Activated CD4-positive, alpha-beta T cell treated with anti-CD3 and anti-CD28 coated beads, Interleukin-2, amount 50 U/mL, for 48 hours (primary cell): ENCODE results near the gene LEPROT.

Experiments
- DNase-seq, 2 experiments: peaks; one replicate each; pipeline ENCODE4 v3.0.0-alpha.2; 2020

The LEPROT gene

DNA sequence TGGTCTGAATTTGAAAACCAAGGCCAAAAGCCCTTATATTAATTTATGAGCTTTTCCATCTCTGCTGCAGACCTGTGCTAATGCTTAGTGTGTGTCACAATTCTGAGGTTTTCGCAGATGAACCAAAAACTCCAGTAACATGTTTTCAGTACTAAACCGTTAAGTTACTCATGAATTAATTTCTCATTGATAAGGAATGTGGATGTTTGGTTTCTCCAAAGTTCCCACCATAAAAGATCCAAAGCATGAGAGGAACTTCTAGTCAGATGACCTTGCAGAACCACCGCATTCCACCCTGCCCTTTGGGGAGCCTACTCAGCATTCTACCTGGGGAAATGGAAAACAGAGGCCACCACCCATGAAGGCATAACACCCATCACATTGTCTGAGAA is 7.5 kb upstream of the LEPROT start:
- no peak for DNase-seq

DNA sequence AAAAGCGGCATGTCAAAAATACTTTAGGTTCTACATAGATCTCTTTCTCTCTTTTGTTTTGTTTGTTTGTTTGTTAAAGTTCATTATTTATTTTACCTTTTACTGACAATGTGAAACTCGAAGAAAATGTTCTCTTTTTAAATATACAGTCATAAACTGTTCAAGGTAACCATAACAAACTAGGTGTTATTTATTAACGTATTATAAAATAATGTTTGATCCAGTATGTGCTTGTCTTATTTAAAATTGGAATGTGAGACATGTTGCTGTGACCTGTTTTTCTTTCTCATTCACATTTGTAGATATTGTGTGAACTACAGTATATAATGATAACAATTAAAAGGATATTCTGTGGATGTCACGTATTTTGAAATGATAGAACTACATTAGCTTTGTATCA is 5.9 kb upstream of the LEPROT start:
- DNase-seq: no peak

DNA sequence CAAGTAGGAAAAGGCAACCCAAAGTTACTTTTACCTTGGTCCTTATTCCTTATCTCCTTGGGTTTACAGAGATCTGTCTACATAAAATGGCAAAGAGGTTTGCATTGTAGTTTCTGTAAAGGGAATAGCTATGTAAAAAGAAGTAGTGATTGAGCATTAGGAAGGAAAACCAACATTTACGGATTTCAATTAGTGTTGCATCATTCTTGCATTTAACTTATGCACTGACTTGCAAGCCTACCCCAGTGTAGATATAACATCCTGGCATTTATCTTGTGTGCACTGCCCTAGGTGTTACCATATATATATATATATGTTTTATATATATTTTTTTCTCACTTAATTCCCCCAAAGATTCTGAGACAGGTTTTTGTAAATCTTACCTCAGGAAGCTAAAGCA is 3.7 kb upstream of the LEPROT start:
- DNase-seq: no peak

DNA sequence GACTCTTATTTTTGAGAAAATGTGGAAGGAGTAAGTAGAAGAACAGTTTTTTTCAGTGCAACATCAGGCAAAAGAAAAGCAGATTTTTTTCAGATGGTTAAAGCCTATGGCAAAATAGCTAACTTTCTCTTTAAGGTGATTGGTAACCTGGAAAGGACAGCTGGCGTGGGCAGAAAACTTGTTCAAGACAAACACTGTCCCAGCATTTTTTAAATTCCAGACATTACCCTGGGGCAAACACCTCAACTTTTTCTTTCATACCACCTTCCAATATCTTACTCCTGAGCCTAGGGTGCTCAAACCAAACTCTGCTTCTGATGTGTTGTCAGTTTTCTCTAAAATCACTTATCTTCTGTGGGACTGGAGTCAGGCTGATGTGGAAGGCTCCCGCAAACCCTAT is 2.7 kb upstream of the LEPROT start:
- no peak for DNase-seq

DNA sequence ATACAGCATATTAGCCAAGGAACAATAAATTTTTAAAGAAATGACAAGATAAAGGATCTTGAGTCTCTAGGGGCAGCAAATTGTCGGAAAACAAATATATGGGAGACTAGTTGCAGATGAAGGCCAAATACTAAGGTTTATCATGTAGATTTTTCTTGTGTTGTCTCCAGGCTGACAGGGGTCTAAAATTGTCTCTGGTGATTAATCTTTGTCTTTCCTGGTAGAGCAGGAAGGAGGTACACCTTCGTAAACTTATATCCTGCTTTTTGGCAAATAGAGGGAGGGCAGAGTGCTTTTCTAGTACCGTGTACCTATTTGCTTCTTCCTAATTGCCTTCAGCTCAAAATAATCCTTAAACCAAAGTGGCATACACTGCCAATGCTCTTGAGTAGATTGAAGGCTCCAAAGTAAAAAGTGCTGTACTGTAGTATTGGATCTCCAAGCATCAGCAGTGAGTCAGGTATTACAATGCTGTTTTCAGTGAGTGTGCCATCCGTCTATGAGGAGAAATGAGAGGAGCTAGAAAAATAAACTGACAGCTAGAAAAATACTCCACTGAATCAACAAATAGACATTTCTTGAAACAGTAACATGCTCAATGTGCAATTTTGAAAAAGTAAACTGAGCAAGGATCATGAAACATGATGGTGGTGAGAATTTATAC is 1.8 kb upstream of the LEPROT start:
- DNase-seq: no peak

DNA sequence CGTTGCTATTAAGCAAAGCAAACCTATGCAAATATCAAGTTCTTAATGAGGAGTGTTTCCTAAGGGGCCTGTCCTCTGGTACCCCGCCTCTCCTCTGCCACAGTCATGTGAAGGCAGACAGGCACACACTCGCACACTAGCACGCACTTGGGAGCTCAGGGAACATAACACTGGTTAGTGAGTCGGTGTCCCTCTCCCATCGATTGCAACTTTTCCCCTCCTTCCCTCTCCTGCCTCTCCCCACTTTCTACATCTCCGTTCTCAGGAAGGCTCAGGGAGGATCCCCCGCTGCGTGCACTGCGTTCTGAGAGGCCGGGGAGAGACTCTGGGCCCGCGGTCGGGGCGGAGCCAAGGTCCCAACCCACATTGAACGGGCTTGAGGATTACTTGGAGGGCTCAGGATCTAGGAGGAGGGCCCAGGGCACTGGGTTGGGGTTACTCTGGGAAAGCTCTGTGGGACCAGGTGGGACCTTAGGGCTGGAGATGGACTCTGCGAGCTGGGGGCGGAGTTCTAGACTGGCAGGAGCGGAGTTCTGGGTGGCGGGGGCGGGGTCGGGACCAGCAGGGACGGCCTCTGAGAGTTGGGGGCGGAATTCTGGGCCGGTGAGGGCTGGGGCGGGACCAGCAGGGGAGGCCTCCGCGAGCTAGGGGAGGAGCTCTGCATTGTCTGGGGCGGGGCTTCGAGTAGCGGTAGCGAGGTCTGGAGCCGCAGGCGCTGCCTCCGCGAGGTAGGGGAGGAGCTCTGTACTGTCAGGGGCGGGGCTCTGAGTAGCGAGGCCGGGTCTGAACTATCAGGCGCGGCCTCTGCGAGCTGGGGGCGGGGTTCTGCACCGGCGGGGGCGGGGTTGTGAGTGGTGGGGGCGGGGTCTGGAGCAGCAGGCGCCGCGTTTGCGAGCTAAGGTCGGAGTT is 533 bp upstream of the LEPROT start:
- peak; percentile 99 for DNase-seq

DNA sequence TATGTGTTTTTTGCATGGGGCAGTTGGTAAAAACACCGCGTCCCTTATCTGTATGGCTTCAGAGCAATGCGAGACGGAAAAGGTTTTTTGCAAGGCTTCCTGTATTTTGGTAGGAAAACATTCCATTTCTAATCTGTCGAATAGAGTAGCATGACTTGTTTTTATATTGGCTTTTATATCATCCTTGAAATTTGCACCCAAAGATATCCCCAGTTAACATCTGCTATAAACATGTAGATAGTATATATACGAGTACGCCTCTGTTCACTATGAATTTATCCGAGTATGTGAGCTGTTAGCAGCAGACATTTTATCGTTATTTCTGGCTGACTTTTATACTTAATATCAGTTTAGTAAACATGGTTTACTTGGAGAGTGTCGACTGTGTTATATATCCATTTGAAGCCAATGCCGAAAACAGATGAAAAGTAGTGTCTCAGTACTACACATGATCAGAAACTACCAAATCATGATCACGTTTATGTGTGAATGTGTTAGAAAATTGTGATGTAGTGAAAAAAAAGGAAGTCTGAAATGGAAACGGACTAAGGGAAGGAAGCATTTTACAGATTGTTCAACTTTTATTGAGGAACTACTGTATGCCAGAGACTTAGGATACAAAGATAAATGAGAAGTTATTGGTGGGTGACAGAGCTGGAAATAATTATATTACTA is 1.0 kb downstream of the LEPROT start:
- no peak for DNase-seq

DNA sequence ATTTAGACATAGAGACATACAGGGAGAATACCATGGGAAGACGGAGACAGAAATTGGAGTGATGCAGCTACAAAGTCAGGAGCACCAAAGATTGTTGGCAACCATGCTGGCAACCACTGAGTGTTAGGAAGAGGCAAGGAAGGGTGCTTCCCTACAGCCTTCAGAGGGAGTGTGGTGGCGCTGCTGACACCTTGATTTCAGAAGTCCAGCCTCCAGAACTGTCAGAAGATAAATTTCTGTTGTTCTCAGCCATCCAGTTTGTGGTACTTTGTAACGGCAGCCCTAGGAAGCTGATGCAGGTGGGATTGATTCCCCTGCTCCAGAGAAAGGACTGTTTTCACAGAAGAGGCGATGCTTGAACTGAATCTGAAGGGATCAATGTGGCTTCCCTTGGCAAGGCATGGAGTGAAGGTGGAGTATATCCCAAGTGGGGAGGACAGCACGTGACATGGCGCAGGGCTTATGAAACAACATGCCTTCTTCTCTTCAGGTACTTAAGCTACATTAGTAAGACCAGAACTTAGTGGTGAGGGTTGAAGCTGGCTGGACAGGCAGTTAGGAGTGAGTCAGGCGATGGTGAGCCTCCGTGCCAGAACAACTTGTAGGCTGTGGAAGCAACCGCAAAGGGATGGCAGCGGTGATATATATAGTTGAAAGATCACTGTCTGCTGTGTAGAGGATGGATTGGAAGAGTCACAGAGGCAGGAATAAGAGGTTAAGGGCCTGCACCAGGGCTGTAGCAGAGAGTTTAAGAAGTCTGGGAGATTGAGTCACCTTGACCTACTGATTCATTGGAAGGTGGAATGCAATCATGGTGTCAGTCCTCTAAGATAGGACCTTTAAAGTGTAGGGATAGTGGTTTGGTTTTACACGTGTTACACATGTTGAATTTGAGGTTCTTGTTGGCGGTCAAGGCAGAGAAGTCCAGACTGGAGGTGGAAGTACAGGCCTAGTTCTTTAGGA is 2.1 kb downstream of the LEPROT start:
- DNase-seq: no peak

DNA sequence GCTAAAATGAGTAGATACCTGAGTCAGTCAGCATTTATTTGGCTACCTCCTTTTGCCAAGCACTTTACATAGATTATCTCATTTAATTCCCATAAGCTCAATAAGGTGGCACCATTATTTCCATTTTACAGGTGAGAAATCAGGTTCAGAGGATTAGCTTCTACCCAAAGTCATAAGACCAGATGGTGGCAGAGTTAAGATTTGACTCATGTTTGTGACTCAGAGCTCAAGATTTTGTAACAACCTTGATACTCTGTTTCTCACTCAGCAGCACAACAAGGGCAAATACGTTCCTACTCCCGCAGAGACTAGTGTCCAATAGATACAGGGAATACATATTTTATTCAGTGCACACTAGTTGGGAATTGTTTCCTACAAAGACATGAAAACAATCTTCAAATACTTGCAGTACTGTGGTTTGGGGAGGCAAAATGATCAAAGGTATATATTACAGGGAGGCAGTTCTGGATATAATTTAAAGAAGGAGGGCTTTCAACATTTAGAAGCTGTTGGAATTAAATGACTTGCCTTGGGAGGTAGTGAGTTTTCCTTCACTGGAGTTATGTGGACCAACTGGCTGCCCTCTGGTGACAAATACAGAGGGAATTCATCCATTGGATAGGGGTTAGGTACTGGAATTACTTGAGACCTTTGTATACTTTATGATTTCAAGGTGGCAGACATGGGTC is 3.6 kb downstream of the LEPROT start:
- DNase-seq: no peak

DNA sequence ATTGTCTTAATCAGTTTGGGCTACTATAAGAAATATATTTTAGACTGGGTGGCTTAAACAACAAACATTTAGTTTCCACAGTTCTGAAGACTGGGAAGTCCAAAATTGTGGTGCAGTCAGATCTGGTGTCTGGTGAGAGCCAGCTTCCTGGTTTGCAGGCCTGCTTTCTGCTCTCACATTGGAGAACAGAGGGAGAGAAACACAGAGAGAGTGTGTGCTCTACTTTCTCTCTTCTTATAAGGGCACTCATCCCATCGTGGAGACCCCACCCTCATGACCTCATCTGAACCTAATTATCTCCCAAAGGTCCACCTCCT is 4.1 kb downstream of the LEPROT start:
- no peak for DNase-seq

DNA sequence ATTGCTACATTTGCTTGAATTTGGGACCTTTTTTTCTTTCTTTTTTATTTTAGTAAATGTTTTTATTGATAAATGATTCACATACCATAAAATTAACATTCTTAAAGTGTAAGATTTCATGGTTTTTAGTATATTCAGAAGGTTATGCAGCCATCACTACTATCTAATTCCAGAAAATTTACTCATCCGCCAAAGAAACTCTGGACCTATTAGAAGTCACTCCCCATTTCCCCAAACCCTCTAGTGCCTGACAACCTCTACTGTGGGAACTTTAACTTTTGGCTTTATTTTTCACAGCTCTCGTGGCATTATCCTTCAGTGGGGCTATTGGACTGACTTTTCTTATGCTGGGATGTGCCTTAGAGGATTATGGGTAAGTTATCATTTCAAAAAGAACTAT is 4.5 kb downstream of the LEPROT start:
- no peak for DNase-seq

DNA sequence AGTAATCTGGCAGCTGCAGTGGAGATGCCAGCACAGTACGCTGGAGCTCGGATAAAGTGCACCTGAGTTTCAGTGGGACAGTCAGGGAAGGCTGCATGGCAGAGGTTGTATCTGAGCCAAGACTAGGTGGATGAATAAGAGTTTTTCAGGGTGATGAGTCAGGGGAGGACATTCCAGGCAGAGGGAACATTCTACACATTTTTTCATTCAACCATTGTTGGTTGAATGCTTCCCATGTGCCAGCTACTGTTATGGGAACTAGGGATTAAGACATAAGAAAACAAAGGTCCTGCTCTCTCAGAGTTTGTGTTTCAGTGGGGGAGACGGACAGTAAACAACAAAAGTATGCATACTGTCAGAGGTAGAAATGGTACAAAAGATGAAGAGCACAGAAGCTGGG is 5.2 kb downstream of the LEPROT start:
- DNase-seq: no peak

DNA sequence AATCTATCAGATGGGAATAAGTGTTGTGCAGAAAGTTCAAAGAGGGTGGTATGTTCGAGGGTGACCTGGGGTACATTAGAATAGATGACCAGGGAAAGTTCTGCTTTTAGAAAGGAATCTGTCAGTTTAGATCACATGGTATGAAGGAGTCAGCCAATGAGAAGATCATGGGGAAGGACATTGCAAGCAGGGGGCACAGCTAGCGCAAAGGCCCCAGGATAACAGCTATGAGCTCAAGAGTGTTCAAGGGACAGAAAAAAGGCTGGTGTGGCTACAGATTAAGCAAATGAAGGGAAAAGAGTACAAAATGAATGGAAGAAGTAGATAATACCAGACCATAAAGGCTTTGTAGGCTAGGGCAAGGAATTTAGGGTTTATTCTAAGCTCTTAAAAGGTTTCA is 8.6 kb downstream of the LEPROT start:
- DNase-seq: no peak

DNA sequence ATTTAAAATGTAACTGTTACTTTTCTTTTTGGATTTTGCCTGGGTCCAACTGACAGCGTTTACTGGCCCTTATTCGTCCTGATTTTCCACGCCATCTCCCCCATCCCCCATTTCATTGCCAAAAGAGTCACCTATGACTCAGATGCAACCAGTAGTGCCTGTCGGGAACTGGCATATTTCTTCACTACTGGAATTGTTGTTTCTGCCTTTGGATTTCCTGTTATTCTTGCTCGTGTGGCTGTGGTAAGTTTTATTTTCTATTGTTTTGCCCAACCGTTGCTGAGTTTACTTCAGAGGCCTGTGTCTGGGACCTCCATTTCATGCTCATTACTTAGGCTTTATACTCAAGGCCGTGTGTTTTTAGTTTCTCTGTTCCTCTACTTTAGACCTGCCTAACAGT is 9.3 kb downstream of the LEPROT start:
- no peak for DNase-seq

DNA sequence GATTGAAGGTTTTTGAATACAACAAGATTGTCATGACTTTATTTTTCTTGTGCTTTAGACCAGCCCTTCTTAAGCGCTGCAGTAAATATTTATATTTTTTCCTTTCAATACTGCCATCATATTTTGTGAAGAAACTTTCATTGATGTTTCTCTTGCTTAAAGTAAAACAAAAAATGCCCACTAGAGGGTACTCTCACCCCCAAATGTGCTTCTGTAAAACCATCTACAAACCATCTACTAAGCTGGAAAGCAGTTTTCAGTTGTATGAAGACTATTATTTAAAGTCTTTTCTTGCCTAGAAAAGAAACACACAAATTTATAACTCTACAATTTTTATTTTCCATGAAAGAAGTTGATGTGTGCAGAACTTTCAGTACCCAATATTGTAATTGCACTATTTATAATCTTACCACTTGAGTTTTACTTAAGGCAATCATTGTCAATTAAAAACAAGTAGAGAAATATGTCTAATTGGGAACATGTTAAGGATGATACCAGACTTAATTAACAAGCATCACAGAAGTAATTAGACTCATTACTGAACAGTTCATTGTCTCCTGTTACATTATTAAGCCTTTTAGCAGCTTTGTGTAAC is 10.7 kb downstream of the LEPROT start:
- DNase-seq: no peak

DNA sequence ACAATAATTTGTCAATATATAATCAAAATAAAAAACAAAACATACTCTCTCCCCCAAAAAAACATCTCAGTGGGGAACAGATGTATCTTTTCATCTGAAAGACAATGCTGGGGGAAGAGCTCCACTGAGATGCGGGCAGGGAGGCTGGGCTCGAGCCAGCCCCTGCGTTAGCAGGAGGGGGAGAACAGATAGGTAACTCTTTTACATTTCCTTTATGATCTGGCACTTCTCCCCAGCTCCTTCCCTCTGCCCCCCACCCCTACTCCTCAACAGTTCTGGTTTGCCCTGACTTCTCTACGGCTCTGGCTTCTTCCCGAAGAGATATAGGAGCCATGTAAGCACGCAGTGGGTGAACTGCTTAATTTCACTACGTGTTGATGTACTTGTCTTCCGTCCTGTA is 12.4 kb downstream of the LEPROT start:
- no peak for DNase-seq

DNA sequence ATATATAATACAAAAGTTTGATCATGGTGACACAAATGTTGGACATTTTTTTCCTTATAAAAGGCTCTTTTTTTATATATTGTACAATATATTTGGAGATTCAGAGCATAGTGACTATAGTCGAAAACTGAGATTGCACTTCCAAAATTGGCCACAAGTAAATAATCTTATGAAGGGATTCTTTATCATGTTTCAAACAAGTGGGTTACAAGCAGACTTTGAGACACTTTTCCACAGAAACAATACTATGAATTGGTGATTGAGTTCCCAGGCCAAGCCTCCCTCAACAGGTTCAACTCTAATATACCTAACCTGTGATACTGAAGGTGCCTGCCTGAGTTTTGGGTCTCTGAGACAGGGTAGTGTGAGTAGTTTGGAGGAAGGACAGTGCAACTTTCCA is 13.8 kb downstream of the LEPROT start:
- no peak for DNase-seq

DNA sequence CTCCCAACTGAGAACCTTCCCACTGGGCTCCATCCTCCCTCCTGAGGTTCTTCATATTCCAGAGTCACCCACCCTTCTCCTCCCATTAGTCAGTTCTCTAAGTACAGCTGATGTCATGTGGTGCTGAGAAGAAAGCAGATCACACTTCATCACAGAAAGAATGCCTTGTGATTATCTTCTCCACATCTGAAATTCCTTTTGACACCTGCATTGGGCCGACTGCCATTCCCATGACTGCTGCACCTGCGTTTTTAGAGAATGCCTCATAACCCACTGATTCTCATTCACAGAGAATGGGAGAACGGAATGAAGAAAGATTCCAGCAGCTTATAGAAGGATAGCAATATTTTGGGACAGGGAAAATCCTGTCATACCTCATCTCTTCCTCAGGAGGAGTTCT is 14.3 kb downstream of the LEPROT start:
- DNase-seq: no peak

DNA sequence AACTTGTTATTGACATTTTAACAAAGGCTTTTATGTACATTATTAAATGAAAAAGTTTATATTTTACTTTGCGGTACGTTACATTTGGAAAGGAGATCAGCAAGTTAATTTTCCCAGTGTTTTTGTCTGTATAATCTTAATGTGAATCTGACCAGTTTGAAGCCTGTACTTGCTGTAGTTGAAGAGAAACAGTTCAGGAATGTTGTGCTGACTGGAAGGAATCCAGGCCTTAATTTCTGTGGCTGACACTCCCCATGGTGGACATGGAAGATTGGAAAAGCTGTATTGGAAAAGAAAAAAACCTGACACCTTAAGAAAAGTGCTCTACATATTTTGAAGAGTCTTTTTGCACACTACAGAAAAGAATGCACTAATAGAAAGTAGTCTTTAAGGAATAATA is 15.5 kb downstream of the LEPROT start:
- DNase-seq: no peak

DNA sequence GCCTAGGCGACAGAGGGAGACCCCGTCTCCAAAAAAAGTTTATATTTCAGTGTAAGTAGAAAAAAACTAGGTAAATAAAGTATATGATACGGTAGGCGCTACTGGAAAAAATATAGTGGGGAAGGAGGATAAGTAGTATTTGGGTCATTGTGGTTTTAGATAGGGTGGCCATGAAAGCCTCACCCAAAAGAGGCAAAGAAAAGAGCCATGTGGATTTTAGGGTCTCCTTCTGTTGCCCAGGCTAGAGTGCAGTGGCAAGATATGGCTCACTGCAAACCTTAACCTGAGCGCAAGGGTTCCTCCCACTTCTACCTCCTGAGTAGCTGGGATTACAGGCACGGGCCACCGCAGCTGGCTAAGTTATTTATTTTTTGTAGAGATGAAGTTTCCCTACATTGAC is 17.1 kb downstream of the LEPROT start:
- no peak for DNase-seq

DNA sequence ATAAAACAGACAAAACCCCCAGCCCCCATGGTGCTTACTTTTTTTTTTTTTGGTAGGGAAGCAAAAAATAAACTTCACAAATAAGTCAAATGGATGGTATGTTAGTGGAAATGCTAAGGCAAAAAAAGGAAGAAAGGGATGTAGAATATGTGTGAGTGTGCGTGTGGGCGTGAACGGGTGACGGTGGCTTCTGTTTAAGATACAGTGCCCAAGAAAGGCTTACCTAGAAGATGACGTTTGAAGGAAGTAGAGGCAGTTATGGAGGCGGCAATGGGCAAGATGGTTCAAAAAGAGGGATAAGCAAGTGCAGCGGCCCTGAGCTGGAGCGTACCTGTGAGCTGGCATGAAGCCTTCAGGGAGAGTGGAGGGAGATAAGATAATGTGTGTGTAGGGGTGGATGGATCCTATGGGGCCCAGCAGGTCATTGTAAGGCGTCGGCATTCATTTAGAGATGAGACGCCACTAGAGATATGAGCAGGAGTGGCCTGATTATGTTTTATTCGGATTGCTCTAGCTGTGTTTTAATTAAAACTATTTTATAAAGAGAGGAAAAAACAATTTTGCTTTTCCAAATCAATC is 19.9 kb downstream of the LEPROT start:
- DNase-seq: no peak

DNA sequence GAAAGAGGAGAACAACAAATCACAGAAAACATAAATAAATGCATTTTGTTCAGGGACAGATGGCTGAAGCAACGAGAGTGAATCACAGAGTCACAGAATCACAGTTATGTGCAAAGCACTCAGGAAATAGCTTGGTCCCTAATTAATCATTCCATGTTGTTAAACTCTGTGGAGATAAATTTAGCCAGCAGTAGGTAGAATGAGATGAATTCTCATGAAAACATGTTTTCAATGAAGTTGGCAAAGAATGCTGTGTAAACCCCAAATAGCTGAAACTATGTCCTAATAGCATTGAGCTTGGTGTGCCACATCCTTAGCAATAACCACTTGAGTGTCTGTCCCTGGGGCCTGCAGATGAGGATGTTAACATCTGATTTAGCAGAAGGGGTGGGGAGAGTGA is 20.4 kb downstream of the LEPROT start:
- DNase-seq: no peak
